Ovary (tissue), 3 donors: ENCODE measurements around the gene SHB.

ENCODE experiments used
- CTCF ChIP-seq, 3 donors: fragments of 450-650 bp in 2 of 3; fragments of 200-600 bp in 1 of 3; IDR thresholded peaks; one replicate each; pipeline versions ENCODE4 v1.5.1 to v1.8.0; 2016 to 2022; ENCODE audit warnings: antibody characterized with exemption in 3 of 3, mild to moderate bottlenecking in 1 of 3
- EP300 ChIP-seq: sonication (generic); formaldehyde crosslinking; IDR thresholded peaks from one replicate; pipeline ENCODE4 v1.6.1; 2017; ENCODE audit warnings: antibody characterized with exemption
- donor health status: DM: no; HTN: no; CAD: no.

DNA sequence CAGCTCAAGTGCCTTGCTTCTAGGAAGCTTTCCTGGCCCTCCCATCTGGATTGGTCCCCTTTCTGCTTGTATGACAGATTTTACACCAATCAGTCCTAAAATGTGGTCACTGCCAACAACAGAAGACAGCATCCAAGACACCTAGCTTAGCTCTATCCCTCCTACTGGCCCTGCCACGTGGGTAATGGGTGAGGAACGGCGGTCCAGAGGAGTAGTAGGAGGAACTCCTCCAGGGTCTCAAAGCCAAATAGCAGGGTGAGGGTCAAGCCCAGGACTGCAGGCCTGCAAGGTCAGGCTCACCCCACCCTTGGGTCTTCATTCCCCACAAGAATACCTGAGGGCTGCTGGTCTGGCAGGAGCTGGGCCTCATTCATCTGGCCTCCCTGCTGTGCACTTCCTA lies 108.4 kb downstream of the SHB start:
- no peak for TF ChIP-seq EP300
- TF ChIP-seq CTCF (IDR thresholded peaks at IDR 0.05), result no peak
